SU-DHL-6 (cell line): Measurements from ENCODE around the gene SMAD4.

Experiments
- EZH2phosphoT487 ChIP-seq: fragments of 200-600 bp; sonication (generic), shearing (Covaris generic); conservative IDR thresholded peaks from 2 replicates; pipeline ENCODE4 v1.6.1; 2018; ENCODE audit warnings: mild to moderate bottlenecking, antibody characterized with exemption, low read length, moderate library complexity, mixed read lengths
- TF ChIP-seq, protein P1 (sequence below): fragments of 200-600 bp; sonication (generic); IDR thresholded peaks from one replicate; pipeline ENCODE4 v1.5.1; 2017; ENCODE audit warnings: antibody characterized with exemption, mild to moderate bottlenecking, low read length, moderate library complexity; ENCODE audit not compliant: insufficient read depth, poor library complexity, severe bottlenecking

DNA sequence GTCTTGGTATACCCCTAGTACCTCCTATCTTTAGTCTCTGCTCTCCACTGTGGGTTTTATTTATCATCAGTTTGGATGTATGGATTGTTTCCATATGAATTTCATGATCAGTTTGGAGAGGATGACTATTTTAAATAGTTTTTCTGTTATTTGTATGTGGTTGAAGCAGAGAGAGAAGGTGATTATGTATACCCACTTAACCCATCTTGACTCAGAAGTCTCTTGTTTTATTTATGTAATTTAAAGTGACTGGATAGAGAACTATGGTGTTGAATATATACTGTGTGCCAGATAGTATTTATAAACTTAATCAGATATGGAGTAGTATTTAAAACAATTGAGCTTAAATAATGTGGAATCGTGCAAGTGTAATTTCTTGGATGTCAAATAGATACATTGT, 39.9 kb downstream of the SMAD4 start:
- TF ChIP-seq, protein P1, sequence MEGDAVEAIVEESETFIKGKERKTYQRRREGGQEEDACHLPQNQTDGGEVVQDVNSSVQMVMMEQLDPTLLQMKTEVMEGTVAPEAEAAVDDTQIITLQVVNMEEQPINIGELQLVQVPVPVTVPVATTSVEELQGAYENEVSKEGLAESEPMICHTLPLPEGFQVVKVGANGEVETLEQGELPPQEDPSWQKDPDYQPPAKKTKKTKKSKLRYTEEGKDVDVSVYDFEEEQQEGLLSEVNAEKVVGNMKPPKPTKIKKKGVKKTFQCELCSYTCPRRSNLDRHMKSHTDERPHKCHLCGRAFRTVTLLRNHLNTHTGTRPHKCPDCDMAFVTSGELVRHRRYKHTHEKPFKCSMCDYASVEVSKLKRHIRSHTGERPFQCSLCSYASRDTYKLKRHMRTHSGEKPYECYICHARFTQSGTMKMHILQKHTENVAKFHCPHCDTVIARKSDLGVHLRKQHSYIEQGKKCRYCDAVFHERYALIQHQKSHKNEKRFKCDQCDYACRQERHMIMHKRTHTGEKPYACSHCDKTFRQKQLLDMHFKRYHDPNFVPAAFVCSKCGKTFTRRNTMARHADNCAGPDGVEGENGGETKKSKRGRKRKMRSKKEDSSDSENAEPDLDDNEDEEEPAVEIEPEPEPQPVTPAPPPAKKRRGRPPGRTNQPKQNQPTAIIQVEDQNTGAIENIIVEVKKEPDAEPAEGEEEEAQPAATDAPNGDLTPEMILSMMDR, result no peak
- no peak for TF ChIP-seq EZH2phosphoT487
